ENCODE data around the gene SERPIND1.

SERPIND1 gene

DNA sequence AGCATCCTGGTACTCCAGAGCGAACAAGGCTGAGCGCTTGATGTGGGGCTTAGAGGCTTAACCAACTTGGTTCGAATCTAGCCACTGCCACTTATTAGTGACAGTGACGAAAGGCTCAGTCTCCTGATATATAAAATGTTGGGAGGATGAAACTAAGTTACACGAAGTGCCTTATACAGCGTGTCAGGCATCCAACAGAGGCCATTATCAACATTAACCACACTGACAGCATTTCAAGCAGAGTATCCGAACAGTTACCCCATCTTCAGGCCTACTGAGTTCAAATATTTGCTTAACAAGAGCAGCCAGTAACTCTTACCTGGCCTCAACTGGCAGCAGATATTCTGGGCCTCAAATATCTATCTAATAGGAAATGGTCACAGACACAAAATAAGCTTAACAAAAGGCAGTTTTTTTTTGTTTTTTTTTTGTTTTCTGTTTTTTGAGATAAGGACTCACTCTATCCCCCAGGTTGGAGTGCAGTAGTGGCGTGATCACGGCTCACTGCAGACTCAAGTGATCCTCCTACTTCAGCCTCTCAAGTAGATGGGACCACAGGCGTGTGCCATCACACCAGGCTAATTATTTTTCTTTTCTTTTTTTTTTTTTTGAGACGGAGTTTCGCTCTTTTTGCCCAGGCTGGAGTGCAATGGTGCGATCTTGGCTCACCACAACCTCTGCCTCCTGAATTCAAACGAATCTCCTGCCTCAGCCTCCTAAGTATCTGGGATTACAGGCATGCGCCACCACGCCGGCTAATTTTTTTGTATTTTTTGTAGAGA lies 2.9 kb downstream of the SERPIND1 start:
- FAIRE-seq, result no peak

DNA sequence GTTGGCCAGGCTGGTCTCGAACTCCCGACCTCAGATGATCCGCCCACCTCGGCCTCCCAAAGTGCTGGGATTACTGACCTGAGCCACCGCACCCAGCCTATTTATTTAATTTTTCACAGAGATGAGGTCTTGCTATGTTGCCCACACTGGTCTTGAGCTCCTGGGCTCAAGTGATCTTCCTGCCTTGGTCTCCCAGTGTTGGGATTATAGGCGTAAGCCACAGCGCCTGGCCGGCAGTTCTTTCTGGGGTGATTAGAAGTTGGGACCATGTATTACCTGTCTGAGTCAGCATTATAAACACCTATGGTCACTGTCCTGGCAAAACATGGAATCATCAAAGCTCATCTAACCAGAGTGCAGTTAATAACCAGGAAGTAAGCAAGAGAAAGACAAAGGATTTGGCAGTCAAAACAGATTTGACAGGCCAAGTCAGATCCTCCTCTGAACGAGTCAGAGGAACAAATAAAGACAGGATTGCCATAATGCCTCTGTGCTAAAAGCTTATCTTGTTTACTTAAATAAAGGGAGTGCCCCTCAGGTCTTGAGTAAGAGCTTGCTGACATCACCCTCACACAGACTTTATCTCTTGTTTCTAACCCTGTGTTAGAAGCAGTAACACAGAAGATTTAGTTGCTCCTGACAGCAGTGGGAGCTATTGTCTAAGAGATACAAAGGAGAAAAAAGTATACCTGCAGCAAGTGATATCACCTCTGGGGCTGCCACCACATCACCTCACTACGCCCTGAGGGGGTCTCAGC lies 3.7 kb downstream of the SERPIND1 start:
- no peak for FAIRE-seq

GRCh38 chr22:20779014-20779817 lies 5.3 kb downstream of the SERPIND1 start:
- FAIRE-seq, result no peak

- FAIRE-seq, result no peak
Measured at GRCh38 chr22:20779818-20780158, 5.9 kb downstream of the SERPIND1 start.

- no peak for FAIRE-seq
Measured at GRCh38 chr22:20781272-20781990, 7.5 kb downstream of the SERPIND1 start.

GRCh38 chr22:20782083-20782482 lies 8.2 kb downstream of the SERPIND1 start:
- FAIRE-seq, result no peak

DNA sequence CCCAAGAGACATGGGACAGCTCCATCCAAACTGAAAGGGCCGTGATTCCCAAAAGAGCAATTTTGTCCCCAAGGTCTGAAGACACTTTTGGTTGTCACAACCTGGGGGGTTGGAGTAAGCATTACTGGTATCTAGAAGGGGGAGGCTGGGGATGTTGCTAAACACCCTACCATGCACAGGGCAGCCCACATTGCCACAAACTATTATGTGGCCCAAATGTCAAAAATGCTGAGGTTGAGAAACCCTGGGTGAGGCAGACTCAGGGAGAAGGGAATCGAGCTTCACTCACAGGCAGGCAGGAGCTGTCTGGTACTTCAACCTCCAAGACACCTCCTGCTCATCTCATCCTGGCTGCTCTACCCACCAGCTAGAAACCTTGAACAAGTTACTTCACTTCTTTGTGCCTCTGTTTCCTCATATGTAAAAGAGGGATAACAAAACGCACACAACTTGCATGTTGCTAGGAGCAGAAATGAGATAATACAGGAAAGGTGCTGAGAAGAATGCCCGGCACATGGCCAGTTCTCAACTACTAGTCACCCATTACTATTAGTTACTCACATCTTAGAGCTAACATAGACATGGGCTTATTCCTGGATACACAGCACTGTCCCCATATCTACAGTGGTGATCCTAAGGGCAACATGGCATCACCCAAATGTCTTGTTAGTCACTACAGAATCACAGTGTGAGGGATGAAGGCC lies 8.8 kb downstream of the SERPIND1 start:
- no peak for FAIRE-seq

- FAIRE-seq, result no peak
Measured at GRCh38 chr22:20783300-20783673, 9.4 kb downstream of the SERPIND1 start.

DNA sequence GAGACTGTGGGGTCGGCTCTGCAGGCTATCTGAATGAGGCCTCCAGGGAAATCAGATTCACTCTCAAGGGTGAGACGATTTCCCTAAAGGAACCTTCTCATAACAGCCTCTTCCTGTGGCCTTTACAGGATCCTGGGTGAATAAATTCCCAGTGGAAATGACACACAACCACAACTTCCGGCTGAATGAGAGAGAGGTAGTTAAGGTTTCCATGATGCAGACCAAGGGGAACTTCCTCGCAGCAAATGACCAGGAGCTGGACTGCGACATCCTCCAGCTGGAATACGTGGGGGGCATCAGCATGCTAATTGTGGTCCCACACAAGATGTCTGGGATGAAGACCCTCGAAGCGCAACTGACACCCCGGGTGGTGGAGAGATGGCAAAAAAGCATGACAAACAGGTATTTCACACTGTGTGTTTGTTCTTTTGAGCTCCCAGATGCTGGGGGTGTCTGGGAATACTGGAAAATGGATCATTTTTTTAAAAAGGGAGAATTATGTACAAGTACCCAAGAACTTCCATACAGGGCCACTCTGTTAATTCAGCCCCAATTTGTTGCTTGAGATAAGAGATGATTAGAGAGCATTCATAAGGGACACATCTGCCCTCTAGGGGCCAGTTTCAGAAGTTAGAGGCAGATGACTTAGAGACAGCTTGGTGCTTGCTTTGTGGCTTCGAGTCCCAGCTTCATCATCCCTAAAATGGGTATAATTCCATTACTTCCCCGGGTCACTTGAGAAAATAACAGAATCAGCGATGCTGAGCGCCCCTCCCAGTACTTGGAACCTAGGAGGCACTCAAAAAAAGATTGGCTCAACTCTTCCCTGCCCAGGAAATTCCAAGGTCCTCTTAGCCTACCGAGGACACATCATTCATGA lies 10.2 kb downstream of the SERPIND1 start:
- peak; percentile 71 for FAIRE-seq

DNA sequence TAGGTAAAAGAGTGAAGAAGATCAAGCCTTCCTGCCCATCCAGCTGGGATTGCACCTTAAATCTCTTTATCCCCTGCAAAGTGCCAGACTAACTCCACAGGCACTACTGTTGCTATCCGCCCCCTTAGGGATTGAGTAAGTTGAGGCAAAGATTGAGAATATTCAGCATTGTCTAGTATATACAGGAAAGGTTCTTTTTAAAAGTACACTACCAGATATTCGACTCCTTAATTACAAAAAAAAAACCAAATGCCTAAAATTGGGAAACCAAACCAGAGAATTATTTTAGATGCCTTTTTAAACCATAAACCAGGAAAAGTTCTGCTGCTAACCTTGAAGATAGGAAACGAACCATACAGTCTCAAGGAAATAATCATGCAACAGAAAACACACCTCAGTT lies 11.5 kb downstream of the SERPIND1 start:
- FAIRE-seq, result no peak

GRCh38 chr22:20786048-20786447 lies 12.1 kb downstream of the SERPIND1 start:
- FAIRE-seq, result no peak

DNA sequence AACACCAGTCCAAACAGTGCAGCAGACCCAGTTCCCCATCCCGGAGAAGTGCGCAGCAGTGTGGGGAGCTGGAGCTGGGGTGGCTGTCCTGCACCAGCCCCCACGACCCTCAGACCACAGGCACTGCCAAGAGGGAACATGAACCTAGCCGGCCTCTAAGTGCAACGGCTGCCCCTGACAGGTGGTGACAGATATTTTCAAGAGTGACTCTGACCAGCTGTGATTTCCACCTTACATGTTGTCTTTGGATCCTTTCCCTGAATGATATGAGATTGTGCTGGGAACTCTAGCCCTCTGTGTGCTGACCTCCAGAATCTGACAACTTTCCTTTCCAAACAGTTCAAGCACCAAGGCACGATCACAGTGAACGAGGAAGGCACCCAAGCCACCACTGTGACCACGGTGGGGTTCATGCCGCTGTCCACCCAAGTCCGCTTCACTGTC lies 12.6 kb downstream of the SERPIND1 start:
- no peak for FAIRE-seq

- FAIRE-seq, result no peak
Measured at GRCh38 chr22:20787223-20787622, 13.3 kb downstream of the SERPIND1 start.

DNA sequence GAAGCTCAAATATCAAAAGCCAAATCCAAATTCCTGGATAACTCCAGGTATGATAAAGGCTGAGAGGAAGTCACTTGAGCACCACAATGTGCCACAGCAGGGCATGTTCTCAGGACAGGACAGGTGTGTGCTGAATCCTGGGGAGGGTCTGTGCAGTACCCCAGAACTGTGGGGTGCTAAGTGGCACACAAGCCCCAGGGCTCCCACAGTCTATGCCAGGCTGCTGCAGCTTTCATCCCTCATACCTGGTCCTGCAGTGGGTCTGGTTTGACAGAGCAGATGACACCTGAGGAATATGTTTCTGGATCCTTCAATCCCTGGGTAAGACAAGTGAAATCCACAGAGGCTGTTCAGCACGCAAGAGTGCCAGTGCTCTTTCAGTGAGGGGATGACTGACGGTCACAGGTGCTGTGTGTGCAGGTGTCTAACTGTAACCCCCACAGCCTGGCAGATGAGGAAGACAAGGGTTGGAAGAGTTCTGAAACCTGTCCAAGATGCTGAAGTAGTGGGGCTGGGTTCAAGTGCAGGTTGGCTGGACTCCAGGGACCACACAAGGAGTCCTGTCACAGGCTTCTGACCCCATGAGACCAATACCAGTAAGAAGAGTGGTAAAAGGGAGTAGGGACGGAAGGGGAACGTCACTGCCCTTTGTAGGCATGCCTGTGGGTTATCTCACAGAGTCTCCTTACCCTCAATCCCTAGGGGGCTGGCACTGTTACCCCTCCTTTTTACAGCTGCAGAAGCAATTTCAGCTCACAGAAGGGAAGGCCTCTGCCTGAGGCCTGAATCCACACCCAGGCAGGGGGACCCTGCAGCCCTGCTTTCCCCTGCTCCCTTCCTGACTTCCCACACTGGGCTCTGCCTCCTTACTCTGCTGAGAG lies 14.1 kb downstream of the SERPIND1 start:
- FAIRE-seq, result no peak

DNA sequence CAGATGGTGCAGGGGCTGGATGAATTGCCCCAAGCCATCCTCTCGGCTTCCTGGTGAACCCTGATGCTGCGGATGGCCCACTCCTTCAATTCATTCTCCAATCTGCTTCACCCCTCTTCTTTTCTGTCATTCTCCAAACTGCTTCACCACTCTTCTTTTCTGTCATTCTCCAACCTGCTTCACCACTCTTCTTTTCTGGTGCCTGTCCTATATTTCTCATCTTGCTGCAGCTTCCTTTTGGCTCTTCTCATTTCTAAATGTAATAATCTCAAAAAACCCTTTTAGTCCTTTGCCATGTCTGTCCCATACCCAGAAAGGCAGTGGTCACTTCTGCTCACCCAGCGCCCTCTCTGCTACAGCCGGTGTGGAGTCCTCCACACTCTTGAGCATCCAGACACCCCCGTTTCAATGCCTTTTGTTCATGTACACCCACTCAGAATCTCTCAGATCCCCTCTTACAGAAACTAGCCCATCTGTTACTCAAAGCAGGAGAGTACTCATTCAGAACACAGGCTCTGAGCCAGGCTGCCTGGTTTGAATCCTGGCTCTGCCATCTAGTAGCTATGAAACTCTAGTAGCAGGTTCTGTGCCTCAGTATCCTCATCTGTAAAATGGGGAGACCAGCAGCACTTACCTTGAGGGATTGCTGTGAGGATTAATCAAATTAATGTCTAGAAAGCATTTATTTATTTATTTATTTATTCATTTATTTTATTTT lies 14.9 kb downstream of the SERPIND1 start:
- no peak for FAIRE-seq

- FAIRE-seq, result no peak
Measured at GRCh38 chr22:20792221-20792965, 18.5 kb downstream of the SERPIND1 start.

GRCh38 chr22:20792966-20793728 lies 19.2 kb downstream of the SERPIND1 start:
- FAIRE-seq, result no peak
